NCI-H524 treated with DMSO at 0.1 percent for 48 hours (cell line): ENCODE measurements around the gene SMARCA2.
A peak's percentile ranks its signal among the peaks of the same experiment; 100 is the strongest.

Experiments used
- DNase-seq: peaks from one replicate; lab custom pipeline; 2025; lab: John Stamatoyannopoulos, UW

Gene SMARCA2

DNA sequence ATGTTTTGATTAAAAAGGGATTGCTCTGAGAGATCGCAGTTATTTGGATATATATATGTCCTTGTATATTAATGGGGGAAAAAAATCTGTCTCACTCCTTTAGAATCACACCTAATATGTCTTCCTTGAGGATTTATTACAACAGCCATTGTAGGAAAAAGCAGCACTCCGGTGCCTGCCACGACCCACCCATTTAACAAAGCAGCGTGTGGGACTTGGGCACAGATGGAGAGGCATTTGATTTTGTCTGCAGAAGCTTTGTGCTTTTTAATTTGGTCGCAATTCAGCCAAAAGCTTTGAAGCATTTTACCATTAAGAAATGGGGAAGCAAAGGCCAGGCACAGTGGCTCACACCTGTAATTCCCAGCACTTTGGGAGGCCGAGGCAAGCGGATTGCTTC lies 159.2 kb downstream of the SMARCA2 start:
- DNase-seq = no peak

DNA sequence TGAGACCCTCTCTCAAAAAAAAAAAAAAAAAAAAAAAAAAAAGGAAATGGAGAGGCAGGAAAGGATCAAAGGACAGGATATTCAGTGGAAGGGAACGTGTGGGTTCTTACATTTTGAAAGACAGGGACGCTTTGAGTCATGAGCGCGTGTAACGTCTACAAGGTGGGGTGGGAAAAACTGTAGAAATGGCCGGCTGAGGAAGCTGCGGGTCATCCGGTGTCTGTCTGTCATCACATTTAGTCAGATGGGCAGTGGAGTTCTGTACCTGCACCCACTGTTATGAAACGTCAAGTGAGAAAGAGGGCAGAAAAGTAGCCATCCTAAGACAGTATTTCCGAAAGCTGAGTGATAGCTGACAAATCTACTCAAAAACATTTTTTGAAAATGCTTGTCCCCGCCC lies 159.8 kb downstream of the SMARCA2 start:
- no peak for DNase-seq

DNA sequence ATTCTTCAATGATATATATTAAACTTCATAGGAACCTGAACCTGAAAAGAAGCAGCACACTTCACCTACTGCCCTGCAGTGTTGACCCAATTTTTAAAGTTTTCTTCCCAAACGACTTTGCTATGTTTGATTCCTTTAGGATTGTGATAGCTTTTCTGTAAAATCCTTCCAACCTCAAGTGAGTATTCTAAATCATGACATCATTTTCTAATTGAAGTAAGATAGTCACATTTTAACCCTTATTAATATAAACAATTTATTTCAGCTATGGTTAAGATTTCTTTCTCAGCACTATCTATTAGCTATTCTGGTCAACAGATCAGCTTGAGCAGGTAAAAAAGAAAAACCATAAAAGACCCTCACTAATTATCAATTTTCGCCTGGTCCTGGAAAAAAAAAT lies 162.0 kb downstream of the SMARCA2 start:
- DNase-seq = no peak

DNA sequence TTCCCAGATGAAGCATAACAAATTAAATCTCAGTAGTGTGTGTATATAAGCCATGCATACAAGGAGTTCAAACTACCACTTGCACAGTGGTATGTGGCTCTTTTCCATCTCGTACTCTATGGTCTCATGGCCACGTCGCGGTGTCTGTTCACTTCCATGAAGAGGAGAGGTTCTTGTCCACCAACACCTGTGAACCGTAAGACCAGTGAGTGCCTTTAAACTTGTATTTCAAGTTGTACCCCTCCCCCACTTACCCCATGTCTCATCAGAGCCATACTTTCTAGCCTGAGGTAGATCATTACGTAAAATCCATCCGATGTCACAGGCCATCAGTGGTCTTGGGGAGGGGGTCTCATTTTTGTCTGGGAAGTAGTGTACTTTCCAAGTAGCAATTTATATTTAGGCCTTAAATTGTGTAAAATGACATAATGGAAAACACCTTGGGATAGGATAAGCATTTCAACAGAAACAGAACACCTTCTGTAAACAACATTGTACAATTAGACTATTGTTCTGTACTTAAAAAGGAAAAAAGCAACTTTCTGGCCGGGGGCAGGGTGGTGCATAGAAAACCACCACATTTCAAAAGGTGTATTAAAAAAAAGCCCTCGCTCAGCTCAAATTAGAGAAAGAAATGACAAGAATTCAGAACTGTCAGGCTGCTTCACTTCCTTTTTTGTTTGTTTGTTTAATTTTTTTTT lies 163.0 kb downstream of the SMARCA2 start:
- DNase-seq = no peak

GRCh38 chr9:2179567-2179966 lies 164.4 kb downstream of the SMARCA2 start:
- DNase-seq = no peak

DNA sequence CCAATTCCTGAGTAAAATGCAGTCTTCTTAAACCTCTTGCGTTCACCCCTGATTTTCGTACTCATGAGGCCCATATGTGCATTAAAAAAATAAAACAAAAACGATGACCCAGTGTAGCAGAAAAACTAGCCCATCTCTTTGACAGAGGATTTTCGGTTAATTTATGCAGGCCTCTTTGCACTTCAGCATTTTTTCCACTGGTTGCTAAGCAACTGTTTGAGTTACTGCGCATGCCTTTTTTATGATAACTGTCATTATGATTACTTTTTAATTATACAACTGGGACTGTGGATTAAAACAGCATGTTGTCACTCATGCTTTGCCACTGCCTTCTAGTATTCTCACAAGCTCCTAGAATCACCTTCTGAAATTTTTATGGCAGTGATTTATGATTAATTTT lies 165.0 kb downstream of the SMARCA2 start:
- peak; percentile 59 for DNase-seq

- no peak for DNase-seq
Observed at GRCh38 chr9:2180704-2181103, 165.6 kb downstream of the SMARCA2 start.

- DNase-seq = no peak
Observed at GRCh38 chr9:2181792-2182191, 166.6 kb downstream of the SMARCA2 start.

DNA sequence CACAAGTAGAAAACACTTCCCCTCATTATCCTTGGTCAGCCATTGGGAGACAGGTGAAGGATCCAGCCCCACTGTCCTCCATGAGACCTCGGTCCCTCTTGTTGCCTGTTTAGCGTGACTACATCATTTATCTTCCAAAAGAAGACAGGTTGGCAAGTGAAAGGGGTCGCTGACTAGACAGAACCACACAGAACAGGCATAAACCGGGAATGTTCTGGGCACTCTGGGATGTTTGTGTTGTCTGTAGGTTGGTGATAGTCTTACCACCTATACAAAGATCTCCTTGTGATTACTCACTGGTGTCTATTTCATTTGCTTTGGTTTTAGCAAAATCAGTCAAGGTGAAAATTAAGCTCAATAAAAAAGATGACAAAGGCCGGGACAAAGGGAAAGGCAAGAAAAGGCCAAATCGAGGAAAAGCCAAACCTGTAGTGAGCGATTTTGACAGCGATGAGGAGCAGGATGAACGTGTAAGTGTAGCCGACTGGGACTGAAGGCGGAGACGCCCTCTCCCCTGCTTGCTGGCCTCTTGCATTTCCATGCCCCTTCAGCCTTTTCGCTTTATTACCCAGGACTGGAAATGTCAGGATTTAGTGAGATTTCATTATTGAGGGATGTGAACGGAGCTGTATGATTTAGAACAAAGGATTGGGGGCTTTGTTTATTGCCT lies 175.9 kb downstream of the SMARCA2 start:
- no peak for DNase-seq

DNA sequence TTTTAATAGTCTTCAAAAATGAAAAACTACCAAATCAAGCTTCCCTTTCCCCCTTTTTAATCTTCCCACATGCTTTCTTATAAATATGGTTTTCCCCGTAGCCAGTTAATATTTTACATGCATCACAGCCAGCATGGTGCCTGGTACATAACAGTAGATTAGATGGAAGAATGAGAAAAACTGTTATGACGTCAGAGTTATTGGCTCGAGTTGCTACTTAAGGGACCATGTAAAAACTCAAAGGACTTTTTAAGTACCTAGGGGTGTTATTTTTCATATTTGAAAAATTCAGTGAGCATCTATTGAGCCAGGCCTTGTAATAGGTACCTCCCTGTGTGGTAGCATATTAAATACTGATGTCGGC lies 176.4 kb downstream of the SMARCA2 start:
- no peak for DNase-seq

GRCh38 chr9:2192356-2192979 lies 177.3 kb downstream of the SMARCA2 start:
- DNase-seq = no peak

GRCh38 chr9:2193552-2193951 lies 178.4 kb downstream of the SMARCA2 start:
- DNase-seq = no peak

GRCh38 chr9:2195211-2195610 lies 180.1 kb downstream of the SMARCA2 start:
- no peak for DNase-seq

DNA sequence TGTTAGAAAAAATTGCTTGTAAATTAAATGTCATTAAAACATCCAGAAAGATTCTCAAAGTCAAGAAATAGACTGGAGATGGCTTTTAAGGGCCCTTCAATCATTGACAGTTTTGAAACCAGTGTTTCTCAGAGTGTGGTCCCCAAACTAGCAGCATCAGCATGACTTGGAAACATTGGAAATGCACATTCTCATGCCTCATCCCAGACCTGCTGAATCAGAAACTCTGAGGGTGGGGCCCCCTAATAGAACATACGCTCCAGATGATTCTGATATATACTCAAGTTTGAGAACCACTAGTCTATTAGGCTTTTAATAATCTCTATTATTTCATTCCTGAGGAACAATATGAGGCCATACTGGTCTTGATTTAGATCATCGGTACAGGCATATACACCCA lies 181.6 kb downstream of the SMARCA2 start:
- no peak for DNase-seq

- no peak for DNase-seq
Observed at GRCh38 chr9:2198956-2199635, 183.9 kb downstream of the SMARCA2 start.

- no peak for DNase-seq
Observed at GRCh38 chr9:2199999-2200796, 185.1 kb downstream of the SMARCA2 start.

DNA sequence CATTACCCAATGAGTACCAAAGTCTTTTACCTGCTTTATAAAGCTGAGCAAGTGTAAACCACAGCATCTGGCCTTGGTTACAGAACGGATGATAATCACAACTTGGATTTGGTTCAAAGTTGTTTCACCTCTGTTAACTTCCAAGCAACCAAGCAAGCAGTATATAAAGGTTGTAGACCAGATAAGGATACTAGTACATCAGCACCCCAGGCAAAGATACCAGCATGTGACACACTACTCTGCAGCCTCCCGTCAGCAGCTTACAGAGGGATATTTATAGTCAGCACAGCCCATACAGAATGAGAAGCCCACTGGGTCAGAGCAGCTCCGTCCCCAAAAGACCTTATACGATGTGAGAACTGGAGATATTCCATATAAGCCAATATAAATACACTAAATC lies 193.3 kb downstream of the SMARCA2 start:
- no peak for DNase-seq

DNA sequence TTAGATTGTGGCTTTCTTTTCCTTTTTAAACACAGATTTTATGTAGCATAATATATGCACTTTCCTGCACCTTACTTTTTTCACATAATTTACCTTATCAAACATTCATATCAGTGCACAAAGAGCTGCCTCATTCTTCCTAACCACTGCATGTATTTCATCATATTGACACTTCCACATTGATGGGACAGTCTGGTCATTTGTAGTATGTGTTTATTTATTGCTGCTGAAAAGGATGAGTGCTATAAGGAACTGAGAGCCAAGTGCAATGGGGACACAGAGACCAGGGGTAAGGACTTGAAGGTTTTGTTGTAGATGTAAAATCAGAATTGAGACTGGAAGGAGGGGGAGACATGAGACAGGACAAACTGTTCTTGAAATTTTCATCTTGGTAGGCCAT lies 193.8 kb downstream of the SMARCA2 start:
- no peak for DNase-seq

DNA sequence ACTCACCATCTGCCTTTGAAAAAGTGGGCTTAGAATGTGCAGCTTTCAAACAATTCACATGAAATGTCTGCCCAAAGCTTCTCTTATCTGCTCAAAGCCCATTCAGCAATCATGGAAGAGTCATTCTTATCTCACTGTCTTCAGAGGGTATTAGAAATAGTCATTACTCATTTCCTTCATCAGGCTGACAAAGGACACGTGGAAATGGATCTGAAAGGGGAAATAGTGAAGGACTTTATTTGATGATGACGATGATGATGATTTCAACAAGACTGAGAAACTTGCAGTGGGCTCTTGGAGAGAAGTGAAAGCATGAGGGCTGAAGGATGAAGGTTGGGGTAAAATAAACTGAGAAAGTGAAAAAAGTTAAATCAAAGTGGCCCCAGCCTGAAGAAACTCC lies 194.3 kb downstream of the SMARCA2 start:
- DNase-seq = no peak

GRCh38 chr9:2210201-2210600 lies 195.1 kb downstream of the SMARCA2 start:
- DNase-seq = no peak

DNA sequence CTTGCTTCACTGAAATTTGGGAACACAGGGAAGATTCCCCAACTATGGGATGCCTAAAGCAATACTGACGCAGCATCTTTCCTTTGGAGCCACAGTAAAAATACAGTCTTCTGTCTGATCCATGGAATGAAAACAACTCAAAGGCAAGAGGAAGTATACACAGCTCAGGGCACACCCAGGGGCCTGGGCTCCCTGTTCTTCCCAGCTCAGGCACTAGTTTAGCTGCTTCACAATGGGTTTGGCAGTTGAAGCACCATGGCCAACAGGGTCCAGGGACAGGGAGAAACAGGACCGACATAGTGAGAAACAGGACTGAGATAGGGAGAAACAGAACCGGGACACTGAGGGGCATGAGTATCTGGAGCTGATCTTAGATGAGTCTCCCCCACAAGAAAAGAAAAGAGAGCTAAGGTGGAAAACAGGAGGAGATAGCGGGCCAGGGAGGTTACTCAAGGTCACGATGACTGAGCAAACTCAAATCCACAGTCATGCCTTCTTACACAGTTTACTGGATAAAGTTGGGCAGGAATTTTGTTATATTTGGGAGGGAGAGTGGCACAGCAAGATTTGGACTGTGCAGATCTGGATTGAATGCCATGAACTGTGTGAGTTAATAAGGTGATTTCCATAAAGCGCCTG lies 198.8 kb downstream of the SMARCA2 start:
- DNase-seq = no peak

DNA sequence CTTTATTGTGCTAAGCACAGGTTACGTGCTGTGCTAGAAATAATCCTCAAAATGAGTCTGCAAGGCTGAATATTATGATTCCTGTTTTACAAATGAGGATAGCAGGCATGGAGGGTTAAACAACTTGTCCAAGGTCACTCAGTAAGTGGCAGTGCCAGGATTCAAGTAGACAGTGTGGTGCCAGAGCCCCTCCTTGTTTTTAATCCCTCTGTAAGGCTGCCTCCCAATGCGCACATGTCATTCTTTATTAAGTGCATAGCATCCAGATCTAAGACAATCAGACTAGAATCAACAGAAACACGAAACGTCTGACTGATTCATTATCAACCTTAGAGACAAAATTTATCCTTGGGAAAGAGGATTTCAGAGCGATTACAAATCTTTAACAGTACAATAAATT lies 199.6 kb downstream of the SMARCA2 start:
- DNase-seq = peak; percentile 50
